Loucy (cell line): Measurements from ENCODE around the gene MEF2A.
A peak's percentile ranks its signal among the peaks of the same experiment; 100 is the strongest.
"Not testable (repeated sequence)": the region's sequence is repeated elsewhere in the genome, so short reads cannot be mapped to it uniquely, and the experiment has no call there.

Experiments
- H2AFZ ChIP-seq: fragments of 200-600 bp; sonication (generic); 2 replicates; pipeline ENCODE4 v1.6.0; 2016; ENCODE audit warnings: antibody characterized with exemption, mild to moderate bottlenecking, low read length, moderate library complexity
- H3F3A ChIP-seq: fragments of 200-600 bp; 2 replicates; pipeline ENCODE4 v1.6.0; 2016; ENCODE audit warnings: antibody characterized with exemption, low read depth, mild to moderate bottlenecking
- H3K27me3 ChIP-seq: fragments of 200-600 bp; sonication (generic); 2 replicates; pipeline ENCODE4 v1.6.1; 2014; ENCODE audit warnings: low read length, mild to moderate bottlenecking; ENCODE audit not compliant: insufficient read depth, poor library complexity, severe bottlenecking
- H3K36me3 ChIP-seq: fragments of 200-600 bp; sonication (generic); 2 replicates; pipeline ENCODE4 v1.6.1; 2016; ENCODE audit warnings: low read length; ENCODE audit not compliant: insufficient read depth
- H3K4me1 ChIP-seq: fragments of 200-600 bp; sonication (generic); 2 replicates; pipeline ENCODE4 v1.5.1; 2014; ENCODE audit warnings: low read length, mild to moderate bottlenecking; ENCODE audit not compliant: insufficient read depth, poor library complexity, severe bottlenecking
- H3K4me2 ChIP-seq: fragments of 200-600 bp; sonication (generic); 2 replicates; pipeline ENCODE4 v1.6.0; 2014; ENCODE audit warnings: antibody characterized with exemption, low read length, low read depth, mild to moderate bottlenecking; ENCODE audit not compliant: poor library complexity, severe bottlenecking
- H3K4me3 ChIP-seq: fragments of 200-600 bp; sonication (generic); 2 replicates; pipeline ENCODE4 v1.5.1; 2014; ENCODE audit warnings: low read length, mild to moderate bottlenecking, mixed read lengths; ENCODE audit not compliant: poor library complexity, severe bottlenecking
- H3K79me2 ChIP-seq: fragments of 200-600 bp; sonication (generic); 2 replicates; pipeline ENCODE4 v1.6.1; 2014; ENCODE audit warnings: low read length; ENCODE audit not compliant: insufficient read depth
- H3K9ac ChIP-seq: fragments of 200-600 bp; sonication (generic); 2 replicates; pipeline ENCODE4 v1.6.0; 2014; ENCODE audit warnings: mild to moderate bottlenecking, low read depth, low read length, moderate library complexity; ENCODE audit not compliant: poor library complexity, severe bottlenecking
- H3K9me2 ChIP-seq: fragments of 200-600 bp; sonication (generic); replicated peaks from 2 replicates; pipeline ENCODE4 v1.6.1; 2016; ENCODE audit warnings: low read depth, low read length, mixed read lengths
- H3K9me3 ChIP-seq: fragments of 200-600 bp; sonication (generic); 2 replicates; pipeline ENCODE4 v1.6.1; 2014; ENCODE audit warnings: mild to moderate bottlenecking, antibody characterized with exemption, low read length, low read depth; ENCODE audit not compliant: insufficient read depth
- H4K20me1 ChIP-seq: fragments of 200-600 bp; sonication (generic); 2 replicates; pipeline ENCODE4 v1.6.0; 2014; ENCODE audit warnings: antibody characterized with exemption, low read length, mild to moderate bottlenecking; ENCODE audit not compliant: insufficient read depth, poor library complexity, severe bottlenecking
- EZH2phosphoT487 ChIP-seq: fragments of 200-600 bp; IDR thresholded peaks from 2 replicates; pipeline ENCODE4 v1.6.1; 2018; ENCODE audit warnings: antibody characterized with exemption, mild to moderate bottlenecking, moderate library complexity, borderline replicate concordance
- TF ChIP-seq, protein P1 (sequence below): fragments of 200-600 bp; sonication (generic); conservative IDR thresholded peaks from 2 replicates; pipeline ENCODE4 v1.5.1; 2014; ENCODE audit warnings: mild to moderate bottlenecking, antibody characterized with exemption, low read length

The MEF2A gene

DNA sequence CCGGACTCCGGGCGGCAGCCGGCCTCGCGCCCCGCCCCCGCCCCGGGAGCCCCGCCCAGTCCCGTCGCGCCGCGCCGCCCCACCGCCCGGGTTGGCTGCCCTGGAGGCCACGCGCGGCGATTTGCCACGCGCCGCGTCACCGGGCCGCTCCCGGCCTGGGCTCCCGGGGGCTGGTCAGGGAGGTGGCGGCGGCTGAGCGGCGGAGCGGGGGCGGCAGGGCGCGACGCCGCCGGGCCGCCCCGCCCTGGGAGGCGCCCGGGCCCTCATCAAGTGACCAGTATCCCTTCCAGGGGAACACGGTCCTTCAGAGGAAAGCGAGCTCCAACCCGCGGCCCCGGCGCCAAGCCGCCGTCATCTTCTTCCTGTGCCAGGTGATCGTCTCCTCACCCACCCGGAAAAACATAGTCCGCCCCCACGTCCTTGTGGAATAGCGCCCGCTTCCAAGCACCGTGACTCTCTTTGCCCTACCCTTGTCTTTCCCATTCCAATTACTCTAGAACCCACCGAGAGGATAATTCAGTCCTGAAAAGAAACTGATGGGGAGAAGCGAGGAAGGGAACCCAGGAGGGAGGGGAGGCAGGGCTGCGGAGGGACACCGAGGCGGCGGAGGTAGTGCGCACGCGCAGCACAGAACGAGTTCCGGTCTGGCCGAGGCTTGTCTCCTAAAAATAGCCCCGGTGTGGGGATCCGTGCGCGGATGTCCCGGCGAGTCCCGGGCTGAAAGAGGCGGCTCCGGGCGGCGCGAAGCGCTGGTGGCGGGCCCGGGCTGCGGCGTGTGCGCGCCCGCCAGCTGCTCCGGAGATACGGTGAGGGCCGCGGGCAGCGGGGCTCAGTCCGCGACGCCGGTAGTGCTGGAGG, at the start of gene MEF2A:
MEF2A (plus strand) TSS at position 686 of the 858 bp plus-strand sequence. CDS start 67,136 bp downstream, outside the sequence.
- peak within 1 kb of the TSS; percentile 99 for H2AFZ ChIP-seq
- peaks cover 50% of the 10 kb centered on the region for H3K4me1 ChIP-seq
- TF ChIP-seq EZH2phosphoT487 = no peak
- TF ChIP-seq, protein P1, sequence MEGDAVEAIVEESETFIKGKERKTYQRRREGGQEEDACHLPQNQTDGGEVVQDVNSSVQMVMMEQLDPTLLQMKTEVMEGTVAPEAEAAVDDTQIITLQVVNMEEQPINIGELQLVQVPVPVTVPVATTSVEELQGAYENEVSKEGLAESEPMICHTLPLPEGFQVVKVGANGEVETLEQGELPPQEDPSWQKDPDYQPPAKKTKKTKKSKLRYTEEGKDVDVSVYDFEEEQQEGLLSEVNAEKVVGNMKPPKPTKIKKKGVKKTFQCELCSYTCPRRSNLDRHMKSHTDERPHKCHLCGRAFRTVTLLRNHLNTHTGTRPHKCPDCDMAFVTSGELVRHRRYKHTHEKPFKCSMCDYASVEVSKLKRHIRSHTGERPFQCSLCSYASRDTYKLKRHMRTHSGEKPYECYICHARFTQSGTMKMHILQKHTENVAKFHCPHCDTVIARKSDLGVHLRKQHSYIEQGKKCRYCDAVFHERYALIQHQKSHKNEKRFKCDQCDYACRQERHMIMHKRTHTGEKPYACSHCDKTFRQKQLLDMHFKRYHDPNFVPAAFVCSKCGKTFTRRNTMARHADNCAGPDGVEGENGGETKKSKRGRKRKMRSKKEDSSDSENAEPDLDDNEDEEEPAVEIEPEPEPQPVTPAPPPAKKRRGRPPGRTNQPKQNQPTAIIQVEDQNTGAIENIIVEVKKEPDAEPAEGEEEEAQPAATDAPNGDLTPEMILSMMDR = no peak
- peaks cover 37% of the 10 kb centered on the region for H4K20me1 ChIP-seq
- peak within 1 kb of the TSS; percentile 100 for H3K4me3 ChIP-seq
- no peaks in the 10 kb centered on the region for H3K9me3 ChIP-seq
- H3K36me3 ChIP-seq = no peaks in the 10 kb centered on the region
- H3K79me2 ChIP-seq = peaks cover 39% of the 10 kb centered on the region
- no peaks in the 10 kb centered on the region; the same call in 1 of the 2 replicates for H3F3A ChIP-seq
- peak within 1 kb of the TSS; percentile 94 for H3K9ac ChIP-seq
- no peaks in the 10 kb centered on the region for H3K27me3 ChIP-seq
- peak within 1 kb of the TSS; percentile 76 for H3K4me2 ChIP-seq
- no peaks in the 10 kb centered on the region for H3K9me2 ChIP-seq

DNA sequence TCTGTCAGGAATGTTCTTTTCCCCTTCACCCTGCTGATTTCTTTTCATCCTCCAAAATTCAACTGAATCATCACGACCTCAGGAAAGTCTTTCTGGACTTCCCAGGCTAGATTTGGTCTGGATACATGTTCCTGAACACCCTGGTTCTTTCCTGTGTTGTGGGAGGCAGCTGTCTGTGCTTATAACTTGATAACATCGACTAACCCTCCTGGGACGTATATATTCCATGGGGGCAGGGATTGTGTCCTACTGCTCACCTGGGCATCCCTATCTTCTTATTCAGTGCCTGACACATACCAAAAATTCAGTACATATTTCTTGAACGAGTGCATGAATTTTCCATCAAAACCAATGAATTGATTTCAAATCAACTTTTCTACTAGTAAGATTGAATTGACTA, 47.6 kb upstream of the MEF2A start:
- Histone ChIP-seq H2AFZ (no peak overlapping the region), H3K9me3 (peaks cover 7% of the 10 kb centered on the region), H3K4me1 (peaks cover 8% of the 10 kb centered on the region), H3K4me3 (no peak overlapping the region), H3K9me2 (no peaks in the 10 kb centered on the region), H3K36me3 (no peaks in the 10 kb centered on the region), H3F3A (no peaks in the 10 kb centered on the region), H3K27me3 (no peaks in the 10 kb centered on the region), H3K4me2 (no peak overlapping the region), H3K9ac (no peak overlapping the region), H3K79me2 (no peaks in the 10 kb centered on the region), H4K20me1 (no peaks in the 10 kb centered on the region)
- TF ChIP-seq, protein P1 = no peak
- TF ChIP-seq EZH2phosphoT487 = no peak

DNA sequence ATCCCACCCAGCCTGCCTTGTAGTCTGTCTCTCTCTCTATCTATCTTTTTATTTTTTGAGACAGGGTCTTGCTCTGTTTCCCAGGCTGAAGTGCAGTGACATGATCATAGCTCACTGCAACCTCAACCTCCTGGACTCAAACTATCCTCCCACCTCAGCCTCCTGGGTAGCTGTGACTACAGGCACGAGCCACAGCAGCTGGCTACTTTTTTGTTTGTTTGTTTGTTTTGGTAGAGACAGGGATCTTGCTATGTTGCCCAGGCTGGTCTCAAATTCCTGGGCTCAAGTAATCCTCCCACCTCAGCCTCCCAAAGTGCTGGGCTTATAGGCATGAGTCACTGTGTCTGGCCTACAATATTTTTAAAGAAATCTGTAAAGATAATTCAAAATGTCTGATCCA, 46.4 kb upstream of the MEF2A start:
- not testable (repeated sequence) for H3K4me1 ChIP-seq, H2AFZ ChIP-seq, H3F3A ChIP-seq, H3K9me2 ChIP-seq, H3K4me3 ChIP-seq, H3K79me2 ChIP-seq, H3K36me3 ChIP-seq, H3K27me3 ChIP-seq, H4K20me1 ChIP-seq, H3K4me2 ChIP-seq, H3K9ac ChIP-seq, H3K9me3 ChIP-seq

DNA sequence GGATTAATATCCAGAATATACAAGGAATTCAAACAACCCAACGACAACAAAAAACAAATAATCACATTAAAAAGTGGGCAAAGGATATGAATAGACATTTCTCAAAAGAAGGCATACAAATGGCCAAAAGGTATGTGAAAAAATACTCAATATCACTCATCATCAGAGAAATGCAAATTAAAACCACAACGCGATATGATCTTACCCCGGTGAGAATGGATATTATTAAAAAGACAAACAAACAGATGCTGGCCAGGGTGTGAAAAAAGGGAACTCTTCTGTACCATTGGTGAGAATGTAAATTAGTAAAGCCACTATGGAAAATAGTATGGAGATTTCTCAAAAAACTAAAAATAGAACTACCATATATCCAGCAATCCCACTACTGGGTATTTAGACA, 43.5 kb upstream of the MEF2A start:
- H3K4me1 ChIP-seq = peaks cover 8% of the 10 kb centered on the region
- no peaks in the 10 kb centered on the region for H3K9me2 ChIP-seq
- H2AFZ ChIP-seq = no peak overlapping the region
- H4K20me1 ChIP-seq = no peaks in the 10 kb centered on the region
- H3F3A ChIP-seq = no peaks in the 10 kb centered on the region
- H3K4me3 ChIP-seq = no peak overlapping the region
- H3K9me3 ChIP-seq = no peaks in the 10 kb centered on the region
- no peak overlapping the region for H3K9ac ChIP-seq
- no peaks in the 10 kb centered on the region for H3K36me3 ChIP-seq
- H3K4me2 ChIP-seq = no peak overlapping the region
- H3K27me3 ChIP-seq = no peaks in the 10 kb centered on the region
- TF ChIP-seq EZH2phosphoT487 = no peak
- TF ChIP-seq, protein P1 = no peak
- no peaks in the 10 kb centered on the region for H3K79me2 ChIP-seq
